22Rv1 (cell line): Measurements from ENCODE around the gene ELP4.

Source experiments
- CTCF ChIP-seq: fragments of 450-650 bp; IDR thresholded peaks from 2 replicates; pipeline ENCODE4 v1.5.1; 2017; ENCODE audit warnings: mild to moderate bottlenecking
- ZFX ChIP-seq: fragments of 450-650 bp; IDR thresholded peaks from 2 replicates; pipeline ENCODE4 v1.6.1; 2017; ENCODE audit warnings: antibody characterized with exemption, borderline replicate concordance

- TF ChIP-seq CTCF (no peak), ZFX (no peak)
Measured at GRCh38 chr11:31827455-31828206, 318.1 kb downstream of the ELP4 start.
